Neural progenitor cell (in vitro differentiated cells): ENCODE data around the gene TNFRSF1B.

Source experiments
- CTCF ChIP-seq: fragments of 200-600 bp; sonication (generic); IDR thresholded peaks from 2 replicates; pipeline ENCODE4 v1.5.1; 2017; ENCODE audit warnings: antibody characterized with exemption, mild to moderate bottlenecking
- EZH2 ChIP-seq: fragments of 200-600 bp; sonication (generic); IDR thresholded peaks from 2 replicates; pipeline ENCODE4 v1.6.1; 2017; ENCODE audit warnings: antibody characterized with exemption, mild to moderate bottlenecking, moderate library complexity
- EZH2phosphoT487 ChIP-seq: fragments of 200-600 bp; sonication (generic); IDR thresholded peaks from 2 replicates; pipeline ENCODE4 v1.6.1; 2017; ENCODE audit warnings: antibody characterized with exemption

GRCh38 chr1:12204140-12204539, 37.3 kb downstream of the TNFRSF1B start:
- no peak for TF ChIP-seq CTCF
- no peak for TF ChIP-seq EZH2
- no peak for TF ChIP-seq EZH2phosphoT487
